Measurements from ENCODE around the gene SLC2A10.

Gene SLC2A10

GRCh38 chr20:46721476-46721875 lies 12.0 kb downstream of the SLC2A10 start:
- in situ Hi-C loops (cut with MboI; ENCODE audit: low pct_unique_long_range_greater_than_20kb, low sequenced_read_pairs): no loop called here

DNA sequence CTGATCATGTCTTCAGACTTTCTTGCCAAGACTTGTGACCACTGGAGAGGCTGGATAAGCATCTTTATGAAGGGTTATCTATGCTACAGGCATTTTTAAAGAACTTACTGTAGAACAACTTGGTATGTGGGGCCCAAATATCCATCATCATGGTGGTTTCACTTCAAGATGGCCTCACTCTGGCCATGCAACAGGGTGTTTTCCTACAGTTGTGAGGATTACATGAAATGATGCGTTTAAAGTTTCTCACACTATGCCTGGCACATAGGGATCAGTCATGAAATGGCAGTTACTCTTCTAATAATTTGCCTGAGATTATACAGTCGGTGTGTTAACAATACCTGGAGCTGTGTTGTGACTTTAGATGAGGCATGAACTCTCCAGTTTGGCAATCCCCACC lies 13.0 kb downstream of the SLC2A10 start:
- DNase-seq: no peak
- in situ Hi-C loops (cut with MboI; ENCODE audit: low pct_unique_long_range_greater_than_20kb, low sequenced_read_pairs): no loop called here

More at GRCh38 chr20:46721476-46721875, 12.0 kb downstream of the SLC2A10 start:
- DNase-seq: no peak

- in situ Hi-C loops (cut with MboI; ENCODE audit: low pct_unique_long_range_greater_than_20kb, low sequenced_read_pairs): no loop called here
- DNase-seq: no peak
Measured at GRCh38 chr20:46723039-46723438, 13.6 kb downstream of the SLC2A10 start.

DNA sequence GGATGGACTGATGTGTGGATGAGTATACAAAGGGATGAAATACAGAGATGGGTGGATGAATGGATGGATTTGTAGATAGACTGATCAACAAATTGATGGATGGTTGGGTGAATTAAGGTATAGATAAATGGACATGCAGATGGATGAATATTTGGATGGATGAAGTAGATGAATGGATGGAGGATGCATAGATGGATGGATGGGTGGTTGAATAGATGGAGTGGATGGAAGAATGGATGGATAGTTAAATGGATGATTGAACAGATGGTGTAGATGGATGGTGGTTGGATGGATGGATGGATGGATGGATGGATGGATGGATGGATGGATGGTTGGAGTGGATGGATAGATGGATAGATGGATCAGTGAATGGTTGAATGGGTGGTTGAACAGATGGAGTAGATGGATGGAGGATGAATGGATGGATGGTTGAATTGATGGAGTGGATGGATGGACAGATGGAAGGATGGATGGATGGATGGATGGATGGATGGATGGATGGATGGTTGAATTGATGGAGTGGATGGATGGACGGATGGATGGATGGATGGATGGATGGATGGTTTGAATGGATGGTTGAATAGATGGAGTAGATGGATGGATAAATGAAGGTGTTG lies 15.0 kb downstream of the SLC2A10 start:
- in situ Hi-C loops (cut with MboI; ENCODE audit: low pct_unique_long_range_greater_than_20kb, low sequenced_read_pairs): no loop called here
- DNase-seq: no peak

DNA sequence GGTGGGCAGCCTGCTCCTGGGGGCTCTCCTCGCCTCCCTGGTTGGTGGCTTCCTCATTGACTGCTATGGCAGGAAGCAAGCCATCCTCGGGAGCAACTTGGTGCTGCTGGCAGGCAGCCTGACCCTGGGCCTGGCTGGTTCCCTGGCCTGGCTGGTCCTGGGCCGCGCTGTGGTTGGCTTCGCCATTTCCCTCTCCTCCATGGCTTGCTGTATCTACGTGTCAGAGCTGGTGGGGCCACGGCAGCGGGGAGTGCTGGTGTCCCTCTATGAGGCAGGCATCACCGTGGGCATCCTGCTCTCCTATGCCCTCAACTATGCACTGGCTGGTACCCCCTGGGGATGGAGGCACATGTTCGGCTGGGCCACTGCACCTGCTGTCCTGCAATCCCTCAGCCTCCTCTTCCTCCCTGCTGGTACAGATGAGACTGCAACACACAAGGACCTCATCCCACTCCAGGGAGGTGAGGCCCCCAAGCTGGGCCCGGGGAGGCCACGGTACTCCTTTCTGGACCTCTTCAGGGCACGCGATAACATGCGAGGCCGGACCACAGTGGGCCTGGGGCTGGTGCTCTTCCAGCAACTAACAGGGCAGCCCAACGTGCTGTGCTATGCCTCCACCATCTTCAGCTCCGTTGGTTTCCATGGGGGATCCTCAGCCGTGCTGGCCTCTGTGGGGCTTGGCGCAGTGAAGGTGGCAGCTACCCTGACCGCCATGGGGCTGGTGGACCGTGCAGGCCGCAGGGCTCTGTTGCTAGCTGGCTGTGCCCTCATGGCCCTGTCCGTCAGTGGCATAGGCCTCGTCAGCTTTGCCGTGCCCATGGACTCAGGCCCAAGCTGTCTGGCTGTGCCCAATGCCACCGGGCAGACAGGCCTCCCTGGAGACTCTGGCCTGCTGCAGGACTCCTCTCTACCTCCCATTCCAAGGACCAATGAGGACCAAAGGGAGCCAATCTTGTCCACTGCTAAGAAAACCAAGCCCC lies 16.0 kb downstream of the SLC2A10 start:
- no peak for DNase-seq
- in situ Hi-C loops (cut with MboI; ENCODE audit: low pct_unique_long_range_greater_than_20kb, low sequenced_read_pairs): no loop called here

- in situ Hi-C loops (cut with MboI; ENCODE audit: low pct_unique_long_range_greater_than_20kb, low sequenced_read_pairs): no loop called here
Measured at GRCh38 chr20:46731770-46732169, 22.3 kb downstream of the SLC2A10 start.

GRCh38 chr20:46735436-46735835 lies 26.0 kb downstream of the SLC2A10 start:
- in situ Hi-C loops (cut with MboI; ENCODE audit: low pct_unique_long_range_greater_than_20kb, low sequenced_read_pairs): no loop called here
- DNase-seq: no peak

More at GRCh38 chr20:46731770-46732169, 22.3 kb downstream of the SLC2A10 start:
- no peak for DNase-seq

GRCh38 chr20:46739431-46740213 lies 30.2 kb downstream of the SLC2A10 start:
- no peak for DNase-seq
- in situ Hi-C loops (cut with MboI; ENCODE audit: low pct_unique_long_range_greater_than_20kb, low sequenced_read_pairs): no loop called here

DNA sequence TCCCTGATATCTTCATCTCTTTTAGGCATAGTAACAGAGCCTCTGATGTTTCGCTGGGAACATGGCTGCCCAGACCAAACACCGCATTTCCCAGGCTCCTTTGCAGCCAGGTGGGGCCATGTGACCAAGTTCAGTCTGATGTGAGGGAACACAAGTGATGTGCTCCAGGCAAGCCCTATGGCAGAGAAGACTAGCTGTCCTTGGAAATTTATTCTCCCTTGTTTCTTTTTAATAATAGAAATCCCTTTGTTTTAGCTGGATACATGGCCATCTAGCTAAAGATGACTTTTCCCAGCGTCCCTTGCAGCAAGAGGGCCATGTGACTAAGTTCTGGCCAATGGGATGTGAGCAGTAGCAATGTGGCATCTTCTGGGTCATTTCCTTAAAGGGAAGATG lies 30.8 kb downstream of the SLC2A10 start:
- in situ Hi-C loops (cut with MboI; ENCODE audit: low pct_unique_long_range_greater_than_20kb, low sequenced_read_pairs): no loop called here
- no peak for DNase-seq

DNA sequence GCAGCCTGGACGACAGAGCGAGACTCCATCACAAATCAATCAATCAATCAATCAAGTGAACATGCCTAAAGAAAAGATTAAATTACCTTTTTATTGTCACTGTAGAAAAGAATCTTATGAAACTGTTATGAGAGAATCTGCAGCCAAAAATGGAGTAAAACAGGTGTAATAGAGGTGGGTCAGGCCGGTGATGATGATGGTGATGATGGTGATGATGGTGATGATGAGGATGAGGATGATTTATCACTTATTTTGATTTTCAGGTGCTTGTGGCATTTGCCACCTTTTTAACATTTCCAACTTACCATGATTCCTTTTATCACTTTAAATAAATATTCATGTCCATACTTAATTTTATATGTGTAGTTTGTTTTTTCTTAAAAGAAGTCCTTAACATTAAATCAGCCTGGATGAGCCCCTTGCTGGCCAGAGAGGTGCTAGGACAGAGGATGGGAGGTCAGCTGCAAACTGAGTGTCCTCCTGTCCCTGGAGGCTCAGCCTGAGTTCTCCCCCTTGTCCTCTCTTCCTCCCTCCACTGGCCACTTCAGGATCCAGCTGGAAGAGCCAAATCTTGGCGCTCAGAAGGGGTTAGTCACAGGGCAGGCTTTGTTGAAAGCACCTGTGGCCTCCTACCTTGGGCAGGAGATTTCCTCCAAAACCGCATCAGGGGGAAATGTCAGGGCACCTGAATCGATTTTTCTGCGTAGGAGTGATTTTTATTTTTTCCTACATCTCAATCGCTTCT lies 32.6 kb downstream of the SLC2A10 start:
- in situ Hi-C loops (cut with MboI; ENCODE audit: low pct_unique_long_range_greater_than_20kb, low sequenced_read_pairs): no loop called here
- no peak for DNase-seq

GRCh38 chr20:46742669-46743045 lies 33.2 kb downstream of the SLC2A10 start:
- in situ Hi-C loops (cut with MboI; ENCODE audit: low pct_unique_long_range_greater_than_20kb, low sequenced_read_pairs): no loop called here
- DNase-seq: no peak

DNA sequence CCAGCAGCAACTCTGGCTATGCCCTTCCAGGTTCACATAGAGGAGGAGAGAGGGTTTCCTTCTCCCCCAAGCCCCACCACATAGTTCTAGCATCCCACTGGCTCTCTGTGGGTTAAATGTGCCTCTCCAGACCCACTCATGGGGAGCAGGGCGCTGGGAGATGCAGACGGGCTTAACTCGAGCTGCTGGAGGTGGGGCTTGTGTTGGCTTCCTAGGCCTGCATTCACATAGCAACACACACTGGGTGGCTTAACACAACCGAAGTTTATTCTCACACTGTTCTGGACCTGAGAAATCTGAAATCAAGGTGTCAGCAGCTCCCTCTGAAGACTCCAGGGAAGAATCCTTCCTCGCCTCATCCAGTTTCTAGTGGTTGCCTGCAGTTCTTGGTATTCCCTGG lies 33.6 kb downstream of the SLC2A10 start:
- in situ Hi-C loops (cut with MboI; ENCODE audit: low pct_unique_long_range_greater_than_20kb, low sequenced_read_pairs): no loop called here

DNA sequence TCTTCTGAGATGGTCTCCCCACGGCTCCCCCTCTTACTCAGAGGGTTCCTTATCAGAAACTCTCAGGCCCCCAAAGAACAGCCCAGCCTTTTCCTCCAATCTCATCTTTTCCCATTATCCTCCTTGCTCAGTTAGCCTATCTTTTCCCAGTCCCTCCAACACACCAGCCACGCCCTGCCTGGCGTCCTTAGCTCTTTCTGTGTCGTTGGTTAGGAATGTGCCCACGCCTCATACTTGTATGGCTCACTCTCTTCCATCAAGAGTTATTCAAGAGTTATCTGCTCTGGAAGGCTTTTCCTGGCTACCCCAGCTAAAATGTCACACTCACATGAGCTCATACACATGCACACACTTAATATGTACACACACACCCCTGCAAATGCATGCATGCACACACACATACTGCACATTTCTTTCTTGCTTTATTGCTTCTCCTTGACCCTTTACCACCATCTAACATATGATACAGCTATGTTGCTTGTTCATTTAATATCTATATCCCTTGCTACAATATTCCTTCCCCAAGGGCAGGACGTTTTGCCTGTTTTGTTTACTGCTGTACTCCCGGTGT lies 37.6 kb downstream of the SLC2A10 start:
- in situ Hi-C loops (cut with MboI; ENCODE audit: low pct_unique_long_range_greater_than_20kb, low sequenced_read_pairs): no loop called here

More for the DNA sequence above, 33.6 kb downstream of the SLC2A10 start:
- no peak for DNase-seq

DNA sequence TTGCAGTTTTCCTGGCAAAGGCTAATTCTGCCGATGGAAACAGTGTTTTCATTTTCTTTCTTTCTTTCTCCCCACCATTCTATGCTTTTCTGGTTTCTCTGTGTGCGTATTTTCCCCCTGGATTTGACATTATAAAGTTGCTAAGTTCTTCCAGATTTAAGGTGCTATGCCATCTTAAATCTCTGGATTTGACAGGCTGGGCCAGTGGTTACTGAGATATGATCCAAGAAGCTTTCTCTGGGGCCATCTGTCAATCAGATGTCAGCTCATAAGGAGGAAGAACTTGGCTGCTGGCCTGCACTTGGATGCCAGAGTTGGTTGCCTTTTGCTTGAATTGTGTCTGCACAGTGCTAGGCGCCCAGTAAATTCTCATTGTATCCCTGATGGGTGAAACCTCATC lies 39.7 kb downstream of the SLC2A10 start:
- in situ Hi-C loops (cut with MboI; ENCODE audit: low pct_unique_long_range_greater_than_20kb, low sequenced_read_pairs): no loop called here
- DNase-seq: no peak

More for the DNA sequence above, 37.6 kb downstream of the SLC2A10 start:
- DNase-seq: no peak

GRCh38 chr20:46751856-46752255 lies 42.4 kb downstream of the SLC2A10 start:
- DNase-seq: no peak
- in situ Hi-C loops (cut with MboI; ENCODE audit: low pct_unique_long_range_greater_than_20kb, low sequenced_read_pairs): loop anchor here (25.0 kb wide), 1 partner anchor 410 kb away; no protein-coding TSS in a partner anchor

- in situ Hi-C loops (cut with MboI; ENCODE audit: low pct_unique_long_range_greater_than_20kb, low sequenced_read_pairs): loop anchor here (25.0 kb wide), 1 partner anchor 410 kb away; no protein-coding TSS in a partner anchor
- peak; percentile 64 for DNase-seq
Measured at GRCh38 chr20:46752728-46753127, 43.3 kb downstream of the SLC2A10 start.

GRCh38 chr20:46755483-46756413 lies 46.3 kb downstream of the SLC2A10 start:
- in situ Hi-C loops (cut with MboI; ENCODE audit: low pct_unique_long_range_greater_than_20kb, low sequenced_read_pairs): loop anchor here (25.0 kb wide), 1 partner anchor 407 kb away; no protein-coding TSS in a partner anchor
- no peak for DNase-seq

Data from KBM-7 (cell line).